Ascending aorta (tissue), 2 donors: ENCODE results near the gene CEMIP. TPM values are rescaled to one million over a fixed set of nuclear protein-coding genes. Genes with fewer than 3 reads are reported as not detected.

ENCODE experiments used
- DNase-seq, 2 donors: peaks; one replicate each; pipeline ENCODE4 v3.0.0-alpha.2; 2019; ENCODE audit warnings: low spot score in 2 of 2
- H3K27ac ChIP-seq, 2 donors: fragments of 200-600 bp; sonication (generic); one replicate each; pipeline ENCODE4 v1.5.1; 2016 to 2017; ENCODE audit warnings: mild to moderate bottlenecking in 1 of 2
- H3K27me3 ChIP-seq: fragments of 200-600 bp; sonication (generic); one replicate; pipeline ENCODE4 v1.5.1; 2017
- H3K36me3 ChIP-seq, 2 donors: fragments of 200-600 bp; sonication (generic); one replicate each; pipeline ENCODE4 v1.5.1; 2016
- H3K4me1 ChIP-seq, 2 donors: fragments of 200-600 bp; sonication (generic); one replicate each; pipeline ENCODE4 v1.5.1; 2016 to 2017; ENCODE audit warnings: mild to moderate bottlenecking in 1 of 2
- H3K4me3 ChIP-seq, 2 donors: fragments of 200-600 bp; sonication (generic); one replicate each; pipeline ENCODE4 v1.5.1; 2016 to 2017; ENCODE audit warnings: mild to moderate bottlenecking in 1 of 2
- H3K9me3 ChIP-seq, 2 donors: fragments of 200-600 bp; sonication (generic); one replicate each; pipeline ENCODE4 v1.5.1; 2016
- intact Hi-C: fragments of 100-400 bp; cut with DNase I; formaldehyde crosslinking; loops from one replicate; pipeline ENCODE4 v1.15.1; 2023
- total RNA-seq: library from RNA; depleted of rRNA; stranded (reverse); fragments of >200 nt; gene quantifications from one replicate; pipeline ENCODE4 v1.1.0, GENCODE V29; 2016
- TF ChIP-seq, protein P1 (sequence below), 3 experiments: fragments of 200-600 bp in 2 of 3; fragments of 450-650 bp in 1 of 3; sonication (generic) in 2 of 3; IDR thresholded peaks; one replicate each; pipeline ENCODE4 v1.5.1; 2016 to 2019; ENCODE audit warnings: antibody characterized with exemption in 3 of 3, mild to moderate bottlenecking in 1 of 3, moderate library complexity in 1 of 3

The CEMIP gene
- total RNA-seq, 1 donor from 2014 or later: not detected

DNA sequence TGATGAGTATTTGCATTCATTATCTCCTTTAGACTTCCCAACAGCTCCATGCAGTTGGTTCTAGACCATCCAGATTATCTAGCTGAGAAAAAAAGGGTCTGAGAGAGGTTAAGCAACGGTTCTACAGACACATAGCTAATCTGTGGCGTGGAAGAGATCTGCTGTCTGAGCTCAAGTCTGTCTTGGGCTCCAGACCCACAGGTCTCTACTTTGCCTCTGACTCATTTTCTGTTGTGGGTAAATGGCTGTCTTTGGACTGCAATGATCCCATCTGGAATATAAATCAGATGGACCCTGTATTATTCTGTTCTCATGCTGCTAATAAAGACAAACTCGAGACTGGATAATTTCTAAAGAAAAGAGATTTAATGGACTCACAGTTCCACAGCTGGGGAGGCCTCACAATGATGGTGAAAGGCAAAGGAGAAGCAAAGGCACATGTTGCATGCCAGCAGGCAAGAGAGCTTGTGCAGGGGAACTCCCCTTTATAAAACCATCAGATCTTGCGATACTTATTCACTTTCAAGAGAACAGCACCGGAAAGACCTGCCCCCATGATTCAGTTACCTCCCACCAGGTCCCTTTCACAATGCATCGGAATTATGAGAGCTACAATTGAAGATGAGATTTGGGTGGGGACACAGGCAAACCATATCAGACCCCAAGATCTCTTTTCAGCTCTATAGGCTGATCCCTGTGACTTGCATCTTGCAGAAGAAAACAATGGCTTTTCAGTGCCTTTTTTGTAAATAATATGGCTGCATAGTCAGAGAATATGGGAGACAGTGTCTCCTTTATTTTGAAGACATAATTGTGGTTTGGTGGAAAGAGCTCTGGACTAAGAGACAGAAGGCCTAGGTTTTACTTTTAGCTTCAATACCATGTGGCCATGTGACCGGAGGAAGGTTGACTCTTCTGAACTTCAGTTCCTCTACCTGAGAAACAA, 24.7 kb downstream of the CEMIP start:
- H3K36me3 ChIP-seq: no peaks in the 10 kb centered on the region
- DNase-seq: peak in 1 of 2 donors; percentile 2
- intact Hi-C loops: no loop called here
- no peaks in the 10 kb centered on the region for H3K27me3 ChIP-seq
- no peak overlapping the region for H3K4me3 ChIP-seq
- no peaks in the 10 kb centered on the region for H3K9me3 ChIP-seq
- TF ChIP-seq, protein P1, sequence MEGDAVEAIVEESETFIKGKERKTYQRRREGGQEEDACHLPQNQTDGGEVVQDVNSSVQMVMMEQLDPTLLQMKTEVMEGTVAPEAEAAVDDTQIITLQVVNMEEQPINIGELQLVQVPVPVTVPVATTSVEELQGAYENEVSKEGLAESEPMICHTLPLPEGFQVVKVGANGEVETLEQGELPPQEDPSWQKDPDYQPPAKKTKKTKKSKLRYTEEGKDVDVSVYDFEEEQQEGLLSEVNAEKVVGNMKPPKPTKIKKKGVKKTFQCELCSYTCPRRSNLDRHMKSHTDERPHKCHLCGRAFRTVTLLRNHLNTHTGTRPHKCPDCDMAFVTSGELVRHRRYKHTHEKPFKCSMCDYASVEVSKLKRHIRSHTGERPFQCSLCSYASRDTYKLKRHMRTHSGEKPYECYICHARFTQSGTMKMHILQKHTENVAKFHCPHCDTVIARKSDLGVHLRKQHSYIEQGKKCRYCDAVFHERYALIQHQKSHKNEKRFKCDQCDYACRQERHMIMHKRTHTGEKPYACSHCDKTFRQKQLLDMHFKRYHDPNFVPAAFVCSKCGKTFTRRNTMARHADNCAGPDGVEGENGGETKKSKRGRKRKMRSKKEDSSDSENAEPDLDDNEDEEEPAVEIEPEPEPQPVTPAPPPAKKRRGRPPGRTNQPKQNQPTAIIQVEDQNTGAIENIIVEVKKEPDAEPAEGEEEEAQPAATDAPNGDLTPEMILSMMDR (IDR thresholded peaks at IDR 0.05): no peak
- no peaks in the 10 kb centered on the region for H3K4me1 ChIP-seq
- H3K27ac ChIP-seq: no peak overlapping the region

GRCh38 chr15:80804970-80805495, 25.9 kb downstream of the CEMIP start:
- Histone ChIP-seq H3K36me3 (no peaks in the 10 kb centered on the region), H3K27me3 (no peaks in the 10 kb centered on the region), H3K9me3 (no peaks in the 10 kb centered on the region), H3K27ac (no peak overlapping the region), H3K4me1 (no peaks in the 10 kb centered on the region), H3K4me3 (no peak overlapping the region)
- DNase-seq: no peak
- intact Hi-C loops: no loop called here
- TF ChIP-seq, protein P1 (IDR thresholded peaks at IDR 0.05): no peak

DNA sequence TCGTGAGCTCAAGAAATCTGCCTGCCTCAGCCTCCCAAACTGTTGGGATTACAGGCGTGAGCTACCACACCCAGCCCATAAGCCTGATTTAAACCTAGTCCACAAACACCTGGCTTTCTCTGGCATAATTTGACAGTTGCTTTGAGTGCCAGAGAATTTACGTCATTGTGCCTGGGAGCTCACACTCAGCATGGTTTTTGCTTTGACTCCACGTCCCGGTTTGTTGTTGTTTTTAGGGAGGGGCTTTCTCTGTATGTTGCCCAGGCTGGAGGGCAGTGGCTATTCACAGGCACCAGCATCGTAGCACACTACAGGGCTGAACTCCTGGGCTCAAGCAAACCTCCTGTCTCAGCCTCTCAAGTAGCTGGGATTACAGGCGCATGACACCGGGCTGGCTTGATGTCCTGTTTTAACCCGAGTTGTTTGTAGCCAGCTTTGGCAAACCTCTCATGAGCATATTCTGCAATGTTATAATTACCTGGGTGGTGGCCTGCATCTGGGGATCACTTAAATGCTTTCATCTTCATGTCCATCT, 32.7 kb downstream of the CEMIP start:
- Histone ChIP-seq H3K27ac (no peak overlapping the region), H3K4me1 (peaks cover 0 to 8% of the 10 kb centered on the region in 2 donors), H3K36me3 (no peaks in the 10 kb centered on the region), H3K4me3 (no peak overlapping the region), H3K9me3 (no peaks in the 10 kb centered on the region), H3K27me3 (no peaks in the 10 kb centered on the region)
- TF ChIP-seq, protein P1 (IDR thresholded peaks at IDR 0.05): no peak
- intact Hi-C loops: no loop called here
- peak in 1 of 2 donors; percentile 13 for DNase-seq

- intact Hi-C loops: no loop called here
- no peak overlapping the region for H3K4me3 ChIP-seq
- peaks cover 0 to 22% of the 10 kb centered on the region in 2 donors for H3K4me1 ChIP-seq
- H3K27me3 ChIP-seq: no peaks in the 10 kb centered on the region
- peak overlapping the region; percentile 35 to 38 for H3K27ac ChIP-seq
- TF ChIP-seq, protein P1 (IDR thresholded peaks at IDR 0.05): no peak
- H3K36me3 ChIP-seq: no peaks in the 10 kb centered on the region
- no peaks in the 10 kb centered on the region for H3K9me3 ChIP-seq
- DNase-seq: peak in 1 of 2 donors; percentile 24
Measured at GRCh38 chr15:80815106-80815505, 35.9 kb downstream of the CEMIP start.

- Histone ChIP-seq H3K4me3 (no peak overlapping the region), H3K4me1 (peaks cover 0 to 27% of the 10 kb centered on the region in 2 donors), H3K27me3 (no peaks in the 10 kb centered on the region), H3K9me3 (no peaks in the 10 kb centered on the region), H3K27ac (peak overlapping the region; percentile 35 to 49), H3K36me3 (no peaks in the 10 kb centered on the region)
- intact Hi-C loops: no loop called here
- TF ChIP-seq, protein P1 (IDR thresholded peaks at IDR 0.05): no peak
- DNase-seq: no peak
Measured at GRCh38 chr15:80816049-80816653, 37.0 kb downstream of the CEMIP start.
